ENCODE measurements around the gene HOXD9.

The HOXD9 gene

GRCh38 chr2:176098366-176099158, 24.0 kb upstream of the HOXD9 start:
- DNase-seq: no peak

GRCh38 chr2:176099159-176099727, 23.3 kb upstream of the HOXD9 start:
- DNase-seq: no peak

GRCh38 chr2:176099728-176100546, 22.6 kb upstream of the HOXD9 start, which contains the start of gene HOXD12:
HOXD12 (plus strand) TSS chr2:176099795; CDS start chr2:176099802, 7 bp downstream.
- DNase-seq: no peak

GRCh38 chr2:176100547-176101140, 21.9 kb upstream of the HOXD9 start:
- no peak for DNase-seq

GRCh38 chr2:176101216-176101830, 21.2 kb upstream of the HOXD9 start:
- no peak for DNase-seq

- DNase-seq: no peak
These were observed 20.7 kb upstream of the HOXD9 start for GRCh38 chr2:176101842-176102241.

- DNase-seq: no peak
These were observed 20.1 kb upstream of the HOXD9 start for GRCh38 chr2:176102309-176102866.

- DNase-seq: no peak
These were observed 19.3 kb upstream of the HOXD9 start for GRCh38 chr2:176103194-176103593.

GRCh38 chr2:176103742-176104315, 18.7 kb upstream of the HOXD9 start:
- DNase-seq: no peak

- DNase-seq: no peak
These were observed 18.0 kb upstream of the HOXD9 start for GRCh38 chr2:176104316-176105077.

GRCh38 chr2:176105078-176105729, 17.3 kb upstream of the HOXD9 start:
- no peak for DNase-seq

GRCh38 chr2:176105730-176106580, 16.6 kb upstream of the HOXD9 start:
- no peak for DNase-seq

- no peak for DNase-seq
These were observed 15.7 kb upstream of the HOXD9 start, which contains the start of gene HOXD11 for GRCh38 chr2:176106581-176107539. HOXD11 (plus strand) TSS chr2:176107280; CDS start chr2:176107356, 76 bp downstream.

- DNase-seq: no peak
These were observed 14.8 kb upstream of the HOXD9 start for GRCh38 chr2:176107731-176108181.

- DNase-seq: no peak
These were observed 13.2 kb upstream of the HOXD9 start for GRCh38 chr2:176109192-176109901.

- no peak for DNase-seq
These were observed 12.6 kb upstream of the HOXD9 start for GRCh38 chr2:176109946-176110345.

All from anterior cingulate cortex (tissue), 58 donors.